ENCODE data around the gene IL22RA2.

The IL22RA2 gene

DNA sequence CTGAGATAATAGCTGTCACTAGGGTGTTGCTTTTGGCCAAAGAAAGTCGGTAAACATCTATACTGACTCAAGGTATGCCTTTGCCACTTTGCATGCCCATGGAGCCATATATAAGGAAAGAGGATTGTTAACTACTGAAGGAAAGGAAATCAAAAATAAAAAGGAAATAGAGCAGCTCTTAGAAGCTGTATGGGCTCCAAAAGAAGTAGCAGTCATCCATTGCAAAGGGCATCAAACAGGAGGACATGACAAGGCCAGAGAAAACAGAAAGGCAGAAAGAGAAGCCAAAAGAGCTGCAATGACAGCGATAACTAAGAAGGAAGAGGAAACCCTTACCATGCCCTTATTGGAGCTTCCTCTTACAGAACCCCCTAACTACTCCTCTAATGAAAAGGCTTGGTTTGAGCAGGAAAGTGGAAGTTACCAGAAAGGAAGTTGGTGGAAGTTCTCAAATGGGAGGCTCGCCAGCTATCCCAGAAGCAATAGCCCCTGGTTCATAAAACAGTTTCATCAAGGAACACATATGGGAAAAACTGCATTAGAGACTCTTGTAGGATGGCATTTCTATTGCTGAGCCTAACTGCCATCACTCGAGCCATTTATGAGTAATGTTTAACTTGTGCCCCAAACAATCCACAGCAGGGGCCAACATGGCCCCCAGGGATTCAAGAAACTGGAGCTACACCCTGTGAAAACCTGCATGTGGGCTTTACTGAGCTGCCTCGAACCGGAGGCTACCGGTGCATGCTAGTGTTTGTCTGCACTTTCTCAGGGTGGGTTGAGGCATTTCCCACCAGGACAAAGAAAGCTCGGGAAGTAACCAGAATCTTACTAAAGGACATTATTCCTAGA is 7.0 kb downstream of the IL22RA2 start:
- TF ChIP-seq, protein P1, sequence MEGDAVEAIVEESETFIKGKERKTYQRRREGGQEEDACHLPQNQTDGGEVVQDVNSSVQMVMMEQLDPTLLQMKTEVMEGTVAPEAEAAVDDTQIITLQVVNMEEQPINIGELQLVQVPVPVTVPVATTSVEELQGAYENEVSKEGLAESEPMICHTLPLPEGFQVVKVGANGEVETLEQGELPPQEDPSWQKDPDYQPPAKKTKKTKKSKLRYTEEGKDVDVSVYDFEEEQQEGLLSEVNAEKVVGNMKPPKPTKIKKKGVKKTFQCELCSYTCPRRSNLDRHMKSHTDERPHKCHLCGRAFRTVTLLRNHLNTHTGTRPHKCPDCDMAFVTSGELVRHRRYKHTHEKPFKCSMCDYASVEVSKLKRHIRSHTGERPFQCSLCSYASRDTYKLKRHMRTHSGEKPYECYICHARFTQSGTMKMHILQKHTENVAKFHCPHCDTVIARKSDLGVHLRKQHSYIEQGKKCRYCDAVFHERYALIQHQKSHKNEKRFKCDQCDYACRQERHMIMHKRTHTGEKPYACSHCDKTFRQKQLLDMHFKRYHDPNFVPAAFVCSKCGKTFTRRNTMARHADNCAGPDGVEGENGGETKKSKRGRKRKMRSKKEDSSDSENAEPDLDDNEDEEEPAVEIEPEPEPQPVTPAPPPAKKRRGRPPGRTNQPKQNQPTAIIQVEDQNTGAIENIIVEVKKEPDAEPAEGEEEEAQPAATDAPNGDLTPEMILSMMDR (conservative IDR thresholded peaks at IDR 0.05; ENCODE audit: low read depth, low read length) = no peak
- no peak overlapping the region for H3K4me3 ChIP-seq (ENCODE audit: low read length)

GRCh38 chr6:137165375-137166246 is 7.8 kb downstream of the IL22RA2 start:
- TF ChIP-seq, protein P1 (conservative IDR thresholded peaks at IDR 0.05; ENCODE audit: low read depth, low read length) = no peak
- DNase-seq (ENCODE audit: low read depth) = no peak
- no peak overlapping the region for H3K4me3 ChIP-seq (ENCODE audit: low read length)

More for the DNA sequence above, 7.0 kb downstream of the IL22RA2 start:
- DNase-seq (ENCODE audit: low read depth) = no peak

GRCh38 chr6:137163732-137164318 is 9.6 kb downstream of the IL22RA2 start:
- no peak for DNase-seq (ENCODE audit: low read depth)
- TF ChIP-seq, protein P1 (conservative IDR thresholded peaks at IDR 0.05; ENCODE audit: low read depth, low read length) = no peak
- no peak overlapping the region for H3K4me3 ChIP-seq (ENCODE audit: low read length)

DNA sequence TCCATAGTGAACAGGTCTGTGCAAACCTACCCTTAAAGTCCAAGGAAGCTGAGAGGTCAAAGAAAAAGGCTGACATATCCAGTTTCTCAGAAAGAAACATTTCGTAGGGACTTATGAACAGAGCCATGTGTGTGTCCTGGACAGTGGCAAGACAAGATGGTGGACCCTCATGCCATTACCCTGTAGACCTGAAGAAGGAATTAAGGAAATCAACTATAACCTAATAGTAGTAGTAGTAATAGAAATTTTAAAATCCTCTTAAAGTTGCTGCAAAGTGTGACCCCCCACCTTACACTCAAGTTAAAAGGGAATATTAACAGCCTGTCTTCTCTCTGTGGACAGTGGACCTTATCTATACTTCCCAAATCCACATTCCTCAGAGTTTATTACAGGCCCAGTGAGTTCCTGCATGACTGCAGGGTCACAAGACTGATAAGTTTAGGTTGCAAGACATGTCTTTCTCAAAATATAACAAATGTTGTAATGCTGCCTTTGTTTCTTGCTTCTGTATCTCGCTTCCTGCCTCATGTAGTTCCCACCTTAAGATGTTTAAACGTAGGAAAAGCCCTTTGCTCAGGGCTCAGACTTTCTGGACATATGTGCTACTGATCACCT is 10.6 kb downstream of the IL22RA2 start:
- no peak for DNase-seq (ENCODE audit: low read depth)
- TF ChIP-seq, protein P1 (conservative IDR thresholded peaks at IDR 0.05; ENCODE audit: low read depth, low read length) = no peak
- H3K4me3 ChIP-seq (ENCODE audit: low read length) = no peak overlapping the region

DNA sequence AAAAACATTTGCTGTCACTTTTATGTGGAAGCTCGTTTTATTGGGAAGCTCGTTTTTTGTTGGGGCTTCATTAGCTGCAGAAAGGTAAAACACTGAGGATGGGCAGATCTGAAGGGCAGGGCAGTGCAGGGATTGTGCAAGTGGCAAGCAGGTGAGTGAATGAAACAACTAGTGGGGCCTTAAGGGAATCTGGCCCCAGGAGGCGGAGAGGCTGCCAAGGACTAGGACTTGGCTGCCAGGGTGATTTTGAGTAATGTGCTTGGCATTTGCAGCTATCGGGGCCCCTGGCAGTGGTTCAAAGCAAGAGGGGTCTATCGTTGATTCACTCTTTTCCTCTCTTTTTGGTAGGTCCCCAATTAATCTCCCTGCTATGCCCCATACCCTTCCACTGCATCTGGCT is 11.5 kb downstream of the IL22RA2 start:
- TF ChIP-seq, protein P1 (conservative IDR thresholded peaks at IDR 0.05; ENCODE audit: low read depth, low read length) = no peak
- H3K4me3 ChIP-seq (ENCODE audit: low read length) = no peak overlapping the region
- DNase-seq (ENCODE audit: low read depth) = no peak

GRCh38 chr6:137160763-137161162 is 12.7 kb downstream of the IL22RA2 start:
- TF ChIP-seq, protein P1 (conservative IDR thresholded peaks at IDR 0.05; ENCODE audit: low read depth, low read length) = no peak
- no peak overlapping the region for H3K4me3 ChIP-seq (ENCODE audit: low read length)
- no peak for DNase-seq (ENCODE audit: low read depth)

All from retinal pigment epithelial cell (primary cell).